Activated CD8-positive, alpha-beta T cell treated with anti-CD3 and anti-CD28 coated beads for 36 hours (primary cell): Measurements from ENCODE around the gene GLIPR2. TPM values are rescaled to one million over a fixed set of nuclear protein-coding genes. Genes with fewer than 3 reads are reported as not detected.

Source experiments
- ATAC-seq: fragments of 200-7000 bp; cut with Tn5 transposase; one replicate; pipeline ENCODE4 v1.10.0; 2021; ENCODE audit warnings: mild to moderate bottlenecking, moderate library complexity
- CTCF ChIA-PET: fragments of 350-600 bp; sonication (Branson Sonifier 250); formaldehyde crosslinking; loops from one replicate; lab custom pipeline; 2021; ENCODE audit warnings: antibody characterized with exemption; lab: Charles Lee
- POLR2A ChIA-PET: fragments of 350-600 bp; sonication (Branson Sonifier 250); formaldehyde crosslinking; loops from one replicate; lab custom pipeline; 2021; ENCODE audit warnings: antibody characterized with exemption; lab: Charles Lee
- DNase-seq: peaks from one replicate; pipeline ENCODE4 v3.0.0-alpha.2; 2020
- H3K27ac Mint-ChIP-seq: one replicate; pipeline ENCODE4 v1.8.0; 2021; ENCODE audit warnings: mild to moderate bottlenecking, mixed read lengths
- H3K27me3 Mint-ChIP-seq: one replicate; pipeline ENCODE4 v1.8.0; 2021; ENCODE audit warnings: mixed read lengths
- H3K36me3 Mint-ChIP-seq: one replicate; pipeline ENCODE4 v1.8.0; 2021; ENCODE audit warnings: low read depth, mixed read lengths
- H3K4me1 Mint-ChIP-seq: one replicate; pipeline ENCODE4 v1.8.0; 2021; ENCODE audit warnings: low read depth, mixed read lengths
- H3K4me3 Mint-ChIP-seq: one replicate; pipeline ENCODE4 v1.8.0; 2021; ENCODE audit warnings: mild to moderate bottlenecking, moderate library complexity, mixed read lengths
- H3K9me3 Mint-ChIP-seq: one replicate; pipeline ENCODE4 v1.8.0; 2021; ENCODE audit warnings: mixed read lengths
- CTCF ChIP-seq: fragments of 200-600 bp; IDR thresholded peaks from one replicate; pipeline ENCODE4 v1.8.0; 2022; ENCODE audit warnings: antibody characterized with exemption, mild to moderate bottlenecking
- intact Hi-C: fragments of 100-400 bp; cut with micrococcal nuclease; formaldehyde crosslinking; loops from one replicate; pipeline ENCODE4 v1.10.0; 2022
- total RNA-seq, 2 experiments: library from RNA; stranded (reverse); gene quantifications; one replicate each; pipeline ENCODE4 v1.2.3, GENCODE V29; 2021

Gene GLIPR2
- total RNA-seq, 2 experiments from 2014 or later: 12.2 to 13.6 TPM

- intact Hi-C loops: no loop called here
- ATAC-seq (no peak), DNase-seq (no peak)
- H3K27me3 Mint-ChIP-seq: no peaks in the 10 kb centered on the region
- H3K4me1 Mint-ChIP-seq: peaks cover 54% of the 10 kb centered on the region
- peak overlapping the region; percentile 58 for H3K27ac Mint-ChIP-seq
- H3K36me3 Mint-ChIP-seq: peaks cover 12% of the 10 kb centered on the region
- no peaks in the 10 kb centered on the region for H3K9me3 Mint-ChIP-seq
- H3K4me3 Mint-ChIP-seq: no peak overlapping the region
- TF ChIP-seq CTCF: no peak
- POLR2A ChIA-PET: interaction anchor here (1.9 to 4.9 kb wide), 3 partner anchors 10 to 38 kb away, joined by 7 to 25 read pairs (median 23); partner anchors contain the start of genes CLTA and GLIPR2
- CTCF ChIA-PET: interaction anchor here (1.2 to 2.1 kb wide), 5 partner anchors 11 to 144 kb away, joined by 3 to 16 read pairs (median 3); partner anchors contain the start of gene CLTA
These were observed 16.4 kb downstream of the GLIPR2 start for GRCh38 chr9:36152741-36153438.

GRCh38 chr9:36153746-36154145, 17.2 kb downstream of the GLIPR2 start:
- CTCF ChIA-PET: interaction anchor here (0.8 to 2.7 kb wide), 2 partner anchors 11 to 392 kb away, joined by 3 to 17 read pairs; no protein-coding TSS in a partner anchor
- Mint-ChIP-seq H3K27ac (peak overlapping the region; percentile 38), H3K4me3 (no peak overlapping the region), H3K9me3 (no peaks in the 10 kb centered on the region), H3K4me1 (peaks cover 51% of the 10 kb centered on the region), H3K36me3 (peaks cover 18% of the 10 kb centered on the region), H3K27me3 (no peaks in the 10 kb centered on the region)
- no peak for TF ChIP-seq CTCF
- intact Hi-C loops: no loop called here
- POLR2A ChIA-PET: interaction anchor here (0.7 kb wide), 1 partner anchor 15 kb away, joined by 4 read pairs; no protein-coding TSS in a partner anchor
- no peak for ATAC-seq
- no peak for DNase-seq

GRCh38 chr9:36154331-36154952, 17.9 kb downstream of the GLIPR2 start:
- Mint-ChIP-seq H3K4me1 (peaks cover 46% of the 10 kb centered on the region), H3K9me3 (no peaks in the 10 kb centered on the region), H3K36me3 (peaks cover 18% of the 10 kb centered on the region), H3K27ac (no peak overlapping the region), H3K27me3 (no peaks in the 10 kb centered on the region), H3K4me3 (no peak overlapping the region)
- DNase-seq: no peak
- no peak for ATAC-seq
- intact Hi-C loops: no loop called here
- POLR2A ChIA-PET: interaction anchor here (0.7 to 1.1 kb wide), 4 partner anchors 10 to 36 kb away, joined by 3 to 4 read pairs (median 3); partner anchors contain the start of gene CLTA
- no peak for TF ChIP-seq CTCF
- CTCF ChIA-PET: interaction anchor here (0.8 to 2.7 kb wide), 5 partner anchors 11 to 393 kb away, joined by 3 to 17 read pairs (median 4); no protein-coding TSS in a partner anchor

GRCh38 chr9:36156116-36156515, 19.6 kb downstream of the GLIPR2 start:
- Mint-ChIP-seq H3K9me3 (no peaks in the 10 kb centered on the region), H3K4me3 (no peak overlapping the region), H3K4me1 (peaks cover 35% of the 10 kb centered on the region), H3K27me3 (no peaks in the 10 kb centered on the region), H3K27ac (no peak overlapping the region), H3K36me3 (peaks cover 18% of the 10 kb centered on the region)
- POLR2A ChIA-PET: no interaction called here
- intact Hi-C loops: no loop called here
- no peak for DNase-seq
- CTCF ChIA-PET: interaction anchor here (1.2 to 2.7 kb wide), 2 partner anchors 9 to 54 kb away, joined by 3 to 17 read pairs; no protein-coding TSS in a partner anchor
- no peak for ATAC-seq
- TF ChIP-seq CTCF: no peak
